Kidney epithelial cell (primary cell): ENCODE results near the gene PLPP2. TPM values are rescaled to one million over a fixed set of nuclear protein-coding genes. Genes with fewer than 3 reads are reported as not detected.
"Not testable (repeated sequence)": the region's sequence is repeated elsewhere in the genome, so short reads cannot be mapped to it uniquely, and the experiment has no call there.

Experiments
- DNase-seq: peaks from one replicate; pipeline ENCODE4 v3.0.0-alpha.2; 2010; ENCODE audit warnings: low read depth
- H3K27me3 ChIP-seq: 2 replicates; pipeline ENCODE4 v1.6.0; 2011; ENCODE audit warnings: low read length; ENCODE audit not compliant: control insufficient read depth, insufficient read depth
- H3K36me3 ChIP-seq: 2 replicates; pipeline ENCODE4 v1.5.1; 2011; ENCODE audit warnings: low read length; ENCODE audit not compliant: control insufficient read depth, insufficient read depth
- H3K4me3 ChIP-seq: 2 replicates; pipeline ENCODE4 v1.5.1; 2011; ENCODE audit warnings: low read depth, mild to moderate bottlenecking, control low read depth, low read length
- total RNA-seq: library from RNA; depleted of rRNA; stranded (reverse); fragments of >200 nt; gene quantifications from 2 replicates; pipeline ENCODE4 v1.2.3, GENCODE V29; 2015
- TF ChIP-seq, protein P1 (sequence below): IDR thresholded peaks from 2 replicates; pipeline ENCODE4 v1.5.1; 2011; ENCODE audit warnings: mild to moderate bottlenecking, moderate library complexity, low read length, control low read depth, inconsistent platforms; ENCODE audit not compliant: insufficient read depth, poor library complexity, severe bottlenecking

Gene PLPP2
- total RNA-seq, 1 donor from 2014 or later: 63.0 TPM

- TF ChIP-seq, protein P1, sequence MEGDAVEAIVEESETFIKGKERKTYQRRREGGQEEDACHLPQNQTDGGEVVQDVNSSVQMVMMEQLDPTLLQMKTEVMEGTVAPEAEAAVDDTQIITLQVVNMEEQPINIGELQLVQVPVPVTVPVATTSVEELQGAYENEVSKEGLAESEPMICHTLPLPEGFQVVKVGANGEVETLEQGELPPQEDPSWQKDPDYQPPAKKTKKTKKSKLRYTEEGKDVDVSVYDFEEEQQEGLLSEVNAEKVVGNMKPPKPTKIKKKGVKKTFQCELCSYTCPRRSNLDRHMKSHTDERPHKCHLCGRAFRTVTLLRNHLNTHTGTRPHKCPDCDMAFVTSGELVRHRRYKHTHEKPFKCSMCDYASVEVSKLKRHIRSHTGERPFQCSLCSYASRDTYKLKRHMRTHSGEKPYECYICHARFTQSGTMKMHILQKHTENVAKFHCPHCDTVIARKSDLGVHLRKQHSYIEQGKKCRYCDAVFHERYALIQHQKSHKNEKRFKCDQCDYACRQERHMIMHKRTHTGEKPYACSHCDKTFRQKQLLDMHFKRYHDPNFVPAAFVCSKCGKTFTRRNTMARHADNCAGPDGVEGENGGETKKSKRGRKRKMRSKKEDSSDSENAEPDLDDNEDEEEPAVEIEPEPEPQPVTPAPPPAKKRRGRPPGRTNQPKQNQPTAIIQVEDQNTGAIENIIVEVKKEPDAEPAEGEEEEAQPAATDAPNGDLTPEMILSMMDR: no peak
- H3K4me3 ChIP-seq: no peak overlapping the region
- H3K27me3 ChIP-seq: no peaks in the 10 kb centered on the region
- no peak for DNase-seq
- H3K36me3 ChIP-seq: no peaks in the 10 kb centered on the region
These were observed 14.1 kb downstream of the PLPP2 start for GRCh38 chr19:277131-277530.

DNA sequence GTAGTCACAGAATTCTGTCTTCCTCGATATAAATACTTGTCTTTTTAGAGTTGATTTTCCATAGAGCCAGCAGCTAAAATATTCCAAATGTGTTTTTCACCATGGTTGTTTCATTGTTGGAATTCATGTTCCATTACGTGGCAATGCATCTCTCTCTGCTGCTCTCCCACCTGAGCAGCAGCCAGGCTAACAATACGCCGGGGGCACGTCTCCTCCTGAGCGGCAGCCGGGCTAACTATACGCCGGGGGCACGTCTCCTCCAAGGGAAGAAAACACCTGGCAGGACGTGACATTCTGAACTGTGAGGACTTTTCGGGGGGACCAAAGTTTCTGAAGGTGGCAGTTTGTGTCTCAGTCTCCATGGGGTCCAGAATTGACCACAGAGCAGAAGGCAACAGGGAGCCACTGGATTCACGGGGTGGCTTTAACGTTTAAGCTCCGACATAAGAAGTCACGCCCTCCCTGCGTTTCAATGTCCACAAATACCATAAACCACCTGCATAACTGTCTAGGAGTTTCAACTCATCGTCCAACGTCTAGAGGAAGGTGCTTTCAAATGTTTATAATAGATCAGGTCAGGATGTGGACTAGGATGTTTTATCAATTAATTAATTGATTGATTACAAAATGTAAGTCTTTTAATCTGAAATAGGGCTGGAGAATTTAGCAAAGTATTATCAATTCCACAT lies 15.1 kb downstream of the PLPP2 start:
- Histone ChIP-seq H3K27me3 (peaks cover 2% of the 10 kb centered on the region), H3K36me3 (no peaks in the 10 kb centered on the region), H3K4me3 (no peak overlapping the region)
- DNase-seq: no peak
- TF ChIP-seq, protein P1: no peak

GRCh38 chr19:275000-275399 lies 16.2 kb downstream of the PLPP2 start:
- Histone ChIP-seq H3K4me3 (no peak overlapping the region), H3K27me3 (peaks cover 2% of the 10 kb centered on the region), H3K36me3 (no peaks in the 10 kb centered on the region)
- DNase-seq: no peak
- TF ChIP-seq, protein P1: no peak

DNA sequence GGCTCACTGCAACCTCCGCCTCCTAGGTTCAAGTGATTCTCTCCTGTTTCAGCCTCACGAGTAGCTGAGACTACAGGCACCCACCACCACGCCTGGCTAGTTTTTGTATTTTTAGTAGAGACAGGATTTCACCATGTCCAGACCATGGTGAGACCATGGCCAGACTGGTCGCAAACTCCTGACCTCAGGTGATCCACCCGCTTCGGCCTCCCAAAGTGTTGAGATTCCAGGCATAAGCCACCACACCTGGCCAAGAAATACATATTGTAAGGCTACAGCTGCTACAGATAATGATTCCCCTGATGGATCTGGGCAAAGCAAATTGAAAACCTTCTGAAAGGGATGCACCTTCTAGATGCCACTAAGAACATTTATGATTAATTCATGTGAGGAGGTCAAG lies 17.8 kb downstream of the PLPP2 start:
- Histone ChIP-seq H3K4me3 (no peak overlapping the region), H3K27me3 (peaks cover 2% of the 10 kb centered on the region), H3K36me3 (no peaks in the 10 kb centered on the region)
- DNase-seq: no peak
- TF ChIP-seq, protein P1: no peak

DNA sequence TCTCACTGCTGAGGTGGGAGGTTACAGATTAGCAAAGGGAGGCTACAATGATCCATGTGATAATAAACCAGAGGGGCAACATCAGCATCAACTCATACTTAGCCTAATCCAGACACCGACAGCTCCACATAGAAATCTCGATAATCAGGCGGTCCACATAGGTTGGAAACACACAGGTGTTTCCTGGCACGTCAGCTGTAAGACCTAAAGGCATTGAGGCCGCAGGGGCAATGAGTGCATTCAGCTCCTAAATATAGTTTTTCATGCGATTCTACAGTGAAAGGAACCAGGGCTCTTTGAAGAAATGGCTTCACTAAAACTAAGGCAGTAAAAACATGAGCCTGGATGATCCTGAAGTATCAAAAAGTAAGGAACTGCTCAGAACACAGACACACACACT lies 19.3 kb downstream of the PLPP2 start:
- TF ChIP-seq, protein P1: no peak
- Histone ChIP-seq H3K27me3 (peaks cover 7% of the 10 kb centered on the region), H3K36me3 (no peaks in the 10 kb centered on the region), H3K4me3 (no peak overlapping the region)
- no peak for DNase-seq

GRCh38 chr19:270766-271318 lies 20.4 kb downstream of the PLPP2 start:
- peaks cover 11% of the 10 kb centered on the region for H3K27me3 ChIP-seq
- DNase-seq: not testable (repeated sequence)

More at GRCh38 chr19:270766-271318, 20.4 kb downstream of the PLPP2 start:
- H3K36me3 ChIP-seq, H3K4me3 ChIP-seq: not testable (repeated sequence)
